Measurements from ENCODE around the gene SNTG2. TPM values are rescaled to one million over a fixed set of nuclear protein-coding genes. Genes with fewer than 3 reads are reported as not detected.

The SNTG2 gene
- total RNA-seq, 2 experiments from 2014 or later: 2.5 to 3.2 TPM

DNA sequence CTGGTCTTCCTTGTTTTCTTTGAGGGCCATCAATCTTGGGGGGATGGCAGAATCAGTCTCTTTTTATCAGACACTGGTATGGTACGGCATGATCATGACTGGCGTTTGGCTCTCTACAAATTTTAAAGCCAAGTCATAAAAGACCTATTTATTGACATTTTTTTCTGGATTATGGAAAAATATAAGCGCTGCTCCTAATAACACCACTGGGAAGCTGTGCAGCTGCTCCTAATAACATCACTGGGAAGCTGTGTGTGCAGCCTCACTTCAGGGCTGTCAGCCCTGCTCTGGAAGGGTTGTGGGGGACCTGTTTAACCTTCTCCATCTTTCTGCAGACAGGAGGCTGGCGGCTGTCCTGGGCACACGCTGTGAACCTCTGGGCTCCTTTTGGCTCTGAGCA is 88.9 kb downstream of the SNTG2 start:
- H3K36me3 Mint-ChIP-seq (ENCODE audit: low read depth): peaks cover 9% of the 10 kb centered on the region
- H3K27ac Mint-ChIP-seq: no peak overlapping the region
- no peak overlapping the region for H3K4me3 Mint-ChIP-seq
- ChIA-PET CTCF (interaction anchor here (1.4 kb wide), 1 partner anchor 101 kb away, joined by 3 read pairs; no protein-coding TSS in a partner anchor), POLR2A (interaction anchor here (0.6 kb wide), 1 partner anchor 185 kb away, joined by 3 read pairs; no protein-coding TSS in a partner anchor)
- no peaks in the 10 kb centered on the region for H3K4me1 Mint-ChIP-seq (ENCODE audit: low read depth)
- H3K27me3 Mint-ChIP-seq: peaks cover 1% of the 10 kb centered on the region
- ATAC-seq: no peak
- TF ChIP-seq, protein P1, sequence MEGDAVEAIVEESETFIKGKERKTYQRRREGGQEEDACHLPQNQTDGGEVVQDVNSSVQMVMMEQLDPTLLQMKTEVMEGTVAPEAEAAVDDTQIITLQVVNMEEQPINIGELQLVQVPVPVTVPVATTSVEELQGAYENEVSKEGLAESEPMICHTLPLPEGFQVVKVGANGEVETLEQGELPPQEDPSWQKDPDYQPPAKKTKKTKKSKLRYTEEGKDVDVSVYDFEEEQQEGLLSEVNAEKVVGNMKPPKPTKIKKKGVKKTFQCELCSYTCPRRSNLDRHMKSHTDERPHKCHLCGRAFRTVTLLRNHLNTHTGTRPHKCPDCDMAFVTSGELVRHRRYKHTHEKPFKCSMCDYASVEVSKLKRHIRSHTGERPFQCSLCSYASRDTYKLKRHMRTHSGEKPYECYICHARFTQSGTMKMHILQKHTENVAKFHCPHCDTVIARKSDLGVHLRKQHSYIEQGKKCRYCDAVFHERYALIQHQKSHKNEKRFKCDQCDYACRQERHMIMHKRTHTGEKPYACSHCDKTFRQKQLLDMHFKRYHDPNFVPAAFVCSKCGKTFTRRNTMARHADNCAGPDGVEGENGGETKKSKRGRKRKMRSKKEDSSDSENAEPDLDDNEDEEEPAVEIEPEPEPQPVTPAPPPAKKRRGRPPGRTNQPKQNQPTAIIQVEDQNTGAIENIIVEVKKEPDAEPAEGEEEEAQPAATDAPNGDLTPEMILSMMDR (IDR thresholded peaks at IDR 0.05): no peak
- DNase-seq: no peak
- peaks cover 18% of the 10 kb centered on the region for H3K9me3 Mint-ChIP-seq
- intact Hi-C loops (cut with micrococcal nuclease): no loop called here

DNA sequence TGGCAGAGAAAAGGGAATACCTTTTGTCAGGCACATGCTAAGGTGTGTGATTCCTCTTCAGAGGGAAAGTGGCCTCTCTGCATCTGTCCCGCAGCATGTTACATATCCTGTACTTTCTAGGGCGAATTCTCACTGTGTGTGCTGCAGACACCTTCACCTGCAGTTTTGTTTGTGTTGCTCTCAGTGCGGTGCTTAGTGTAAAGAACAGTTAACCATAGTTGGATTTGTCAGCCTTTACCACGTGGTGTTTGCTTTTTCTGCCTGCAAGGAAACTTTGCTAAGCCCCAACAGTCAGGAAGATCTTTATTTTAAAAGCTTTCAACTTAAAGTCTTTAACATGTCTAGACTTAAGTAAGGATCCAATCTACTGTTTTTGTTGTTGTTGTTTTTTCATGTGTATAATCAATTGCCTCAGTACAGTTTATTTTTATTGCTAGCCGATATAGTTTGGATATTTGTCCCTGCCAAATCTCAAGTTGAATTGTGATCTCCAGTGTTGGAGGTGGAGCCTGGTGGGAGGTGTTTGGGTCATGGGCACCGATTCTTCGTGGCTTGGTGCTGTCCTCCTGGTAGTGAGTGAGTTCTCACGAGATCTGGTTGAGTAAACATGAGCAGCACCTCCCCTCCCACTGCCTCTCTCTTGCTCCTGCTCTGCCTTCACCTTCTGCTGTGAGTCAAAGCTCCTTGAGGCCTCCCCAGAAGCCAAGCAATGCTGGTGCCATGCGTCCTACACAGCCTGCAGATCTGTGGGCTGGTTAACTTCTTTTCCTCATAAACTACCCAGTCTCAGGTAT is 90.6 kb downstream of the SNTG2 start:
- Mint-ChIP-seq H3K4me1 (ENCODE audit: low read depth) (peaks cover 10% of the 10 kb centered on the region), H3K4me3 (no peak overlapping the region), H3K36me3 (ENCODE audit: low read depth) (peaks cover 12% of the 10 kb centered on the region), H3K9me3 (peaks cover 24% of the 10 kb centered on the region), H3K27me3 (peaks cover 3% of the 10 kb centered on the region), H3K27ac (no peak overlapping the region)
- no peak for ATAC-seq
- POLR2A ChIA-PET: no interaction called here
- intact Hi-C loops (cut with micrococcal nuclease): no loop called here
- TF ChIP-seq, protein P1 (IDR thresholded peaks at IDR 0.05): no peak
- DNase-seq: no peak
- CTCF ChIA-PET: no interaction called here

DNA sequence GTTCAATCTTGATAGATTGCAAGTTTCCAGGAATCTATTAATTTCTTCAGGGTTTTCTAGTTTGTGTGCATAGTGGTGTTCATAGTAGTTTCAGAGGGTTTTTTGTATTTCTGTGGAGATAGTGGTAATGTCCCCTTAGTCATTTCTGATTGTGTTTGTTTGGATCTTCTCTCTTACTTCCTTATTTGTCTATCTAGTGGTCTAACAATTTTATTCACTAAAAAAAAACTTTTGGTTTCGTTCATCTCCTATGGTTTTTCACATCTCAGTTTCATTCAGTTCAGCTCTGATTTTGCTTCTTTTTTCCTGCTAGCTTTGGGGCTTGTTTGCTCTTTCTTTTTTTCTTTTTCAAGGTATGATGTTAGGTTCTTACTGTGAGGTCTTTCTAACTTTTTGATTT is 94.5 kb downstream of the SNTG2 start:
- DNase-seq (no peak), ATAC-seq (no peak)
- peaks cover 12% of the 10 kb centered on the region for H3K4me1 Mint-ChIP-seq (ENCODE audit: low read depth)
- H3K27me3 Mint-ChIP-seq: peaks cover 5% of the 10 kb centered on the region
- H3K9me3 Mint-ChIP-seq: peaks cover 31% of the 10 kb centered on the region
- H3K27ac Mint-ChIP-seq: no peak overlapping the region
- no peak overlapping the region for H3K4me3 Mint-ChIP-seq
- POLR2A ChIA-PET: no interaction called here
- TF ChIP-seq, protein P1 (IDR thresholded peaks at IDR 0.05): no peak
- CTCF ChIA-PET: interaction anchor here (0.8 kb wide), 1 partner anchor 12 kb away, joined by 3 read pairs; no protein-coding TSS in a partner anchor
- peaks cover 18% of the 10 kb centered on the region for H3K36me3 Mint-ChIP-seq (ENCODE audit: low read depth)
- intact Hi-C loops (cut with micrococcal nuclease): no loop called here

DNA sequence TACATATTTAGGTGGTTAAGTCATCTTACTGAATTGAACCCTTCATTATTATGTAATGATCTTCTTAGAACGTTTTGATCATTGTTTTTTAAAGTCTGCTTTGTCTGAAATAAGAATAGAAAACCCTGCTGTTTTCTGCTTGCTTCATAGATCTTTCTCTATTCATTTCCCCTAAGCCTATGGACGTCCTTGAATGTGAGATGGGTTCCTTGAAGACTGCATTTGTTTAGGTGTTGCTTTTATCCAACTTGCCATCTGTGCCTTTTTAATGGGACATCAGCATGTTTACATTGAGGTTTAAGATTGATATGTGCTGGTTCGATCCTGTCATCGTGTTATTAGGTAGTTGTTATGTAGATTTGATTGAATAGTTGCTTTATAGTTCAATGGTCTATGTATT is 95.4 kb downstream of the SNTG2 start:
- intact Hi-C loops (cut with micrococcal nuclease): no loop called here

DNA sequence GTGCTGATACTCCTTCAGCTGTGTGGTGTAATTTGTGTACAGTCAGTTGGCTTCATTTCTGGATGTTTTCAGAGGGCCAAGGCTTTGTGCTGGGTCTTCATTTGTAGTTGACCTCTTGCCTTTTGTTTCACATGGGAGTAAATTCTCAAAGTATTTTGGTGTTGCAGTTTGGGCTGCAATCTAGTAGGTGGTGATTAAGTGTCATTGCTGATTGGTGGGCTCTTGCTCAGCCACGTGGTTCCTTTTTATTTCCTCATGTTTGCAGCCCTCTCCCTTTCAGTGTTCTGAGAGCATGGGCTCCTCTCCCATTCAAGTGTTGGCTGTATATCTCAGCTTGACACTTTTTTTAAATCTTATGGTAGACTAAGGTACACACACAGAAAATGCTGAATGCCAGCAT is 96.8 kb downstream of the SNTG2 start:
- intact Hi-C loops (cut with micrococcal nuclease): no loop called here
- H3K4me3 Mint-ChIP-seq: no peak overlapping the region
- peaks cover 17% of the 10 kb centered on the region for H3K4me1 Mint-ChIP-seq (ENCODE audit: low read depth)
- TF ChIP-seq, protein P1 (IDR thresholded peaks at IDR 0.05): no peak
- DNase-seq (no peak), ATAC-seq (no peak)
- H3K27ac Mint-ChIP-seq: no peak overlapping the region
- H3K27me3 Mint-ChIP-seq: peaks cover 5% of the 10 kb centered on the region
- peaks cover 30% of the 10 kb centered on the region for H3K9me3 Mint-ChIP-seq
- ChIA-PET POLR2A (no interaction called here), CTCF (no interaction called here)
- peaks cover 18% of the 10 kb centered on the region for H3K36me3 Mint-ChIP-seq (ENCODE audit: low read depth)

More for the DNA sequence above, 95.4 kb downstream of the SNTG2 start:
- peaks cover 31% of the 10 kb centered on the region for H3K9me3 Mint-ChIP-seq
- DNase-seq (no peak), ATAC-seq (no peak)
- H3K4me1 Mint-ChIP-seq (ENCODE audit: low read depth): peaks cover 12% of the 10 kb centered on the region
- H3K27me3 Mint-ChIP-seq: peaks cover 5% of the 10 kb centered on the region
- H3K36me3 Mint-ChIP-seq (ENCODE audit: low read depth): peaks cover 18% of the 10 kb centered on the region
- no peak overlapping the region for H3K4me3 Mint-ChIP-seq
- H3K27ac Mint-ChIP-seq: no peak overlapping the region
- ChIA-PET CTCF (no interaction called here), POLR2A (interaction anchor here (1.3 kb wide), 1 partner anchor 148 kb away, joined by 3 read pairs; no protein-coding TSS in a partner anchor)
- TF ChIP-seq, protein P1 (IDR thresholded peaks at IDR 0.05): no peak
